ENCODE results near the gene LRRC2.
A peak's percentile ranks its signal among the peaks of the same experiment; 100 is the strongest.
"Not testable (repeated sequence)": the region's sequence is repeated elsewhere in the genome, so short reads cannot be mapped to it uniquely, and the experiment has no call there.

The LRRC2 gene

DNA sequence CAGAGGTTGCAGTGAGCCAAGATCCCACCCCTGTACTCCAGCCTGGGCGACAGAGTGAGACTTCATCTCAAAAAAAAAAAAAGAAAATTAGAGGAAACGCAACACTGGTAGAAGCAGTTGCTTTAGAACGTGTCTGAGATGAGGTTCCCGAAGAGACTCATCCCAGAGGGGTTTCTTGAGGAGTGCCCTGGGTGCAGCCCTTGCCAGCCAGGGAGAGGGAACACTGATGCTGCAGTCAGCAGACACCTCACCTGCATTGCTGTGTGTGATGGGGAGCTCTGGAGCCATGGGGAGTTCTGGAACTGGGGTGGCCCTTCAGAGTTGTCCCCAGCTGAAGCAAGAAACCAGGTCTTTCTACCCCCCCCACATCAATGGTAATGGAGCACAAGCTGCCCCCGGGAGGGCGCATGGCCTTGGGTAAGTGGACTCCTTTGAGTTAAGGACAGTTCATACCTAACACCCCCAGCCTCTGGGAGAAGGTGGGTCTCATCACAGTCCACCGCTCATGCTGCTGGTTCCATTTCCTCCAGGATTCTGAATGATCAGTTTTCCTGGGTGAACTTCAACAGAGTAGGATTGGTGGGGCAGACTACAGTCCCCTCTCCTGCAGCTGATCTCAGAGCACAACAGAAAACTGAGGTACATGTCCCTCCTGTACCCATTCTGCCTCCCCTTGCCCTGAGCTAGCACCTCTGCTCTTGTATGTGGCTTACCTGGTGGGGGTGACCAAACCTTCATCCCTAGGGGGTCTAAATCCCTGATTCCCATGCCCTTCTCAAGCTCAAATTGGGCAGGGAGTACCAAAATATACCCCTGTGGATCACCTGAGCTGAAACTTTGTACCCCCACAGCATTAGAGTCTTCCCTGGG, 18.7 kb upstream of the LRRC2 start:
- DNase-seq (ENCODE audit: low read depth in 2 of 2) = no peak

- no peak for DNase-seq (ENCODE audit: low read depth in 2 of 2)
These were observed 14.6 kb upstream of the LRRC2 start for GRCh38 chr3:46580675-46581074.

DNA sequence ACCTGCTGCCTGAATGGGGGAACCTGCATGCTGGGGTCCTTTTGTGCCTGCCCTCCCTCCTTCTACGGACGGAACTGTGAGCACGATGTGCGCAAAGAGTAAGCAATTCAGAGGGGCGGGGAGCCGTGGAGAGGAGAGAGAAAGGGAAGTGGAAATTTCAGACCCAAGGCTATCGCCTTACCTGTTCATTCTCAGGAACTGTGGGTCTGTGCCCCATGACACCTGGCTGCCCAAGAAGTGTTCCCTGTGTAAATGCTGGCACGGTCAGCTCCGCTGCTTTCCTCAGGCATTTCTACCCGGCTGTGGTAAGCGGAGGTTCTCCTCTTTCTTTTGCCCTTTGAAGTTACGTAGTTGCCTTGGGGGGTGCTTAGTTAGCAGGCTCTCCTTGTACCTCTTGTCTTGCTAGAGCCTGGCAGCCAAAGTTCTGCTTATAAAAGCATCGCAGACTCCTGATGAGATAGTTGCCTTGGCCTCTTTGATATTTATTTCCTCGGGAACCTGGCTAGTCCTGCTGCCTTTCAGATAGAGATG, 13.7 kb upstream of the LRRC2 start:
- no peak for DNase-seq (ENCODE audit: low read depth in 2 of 2)

GRCh38 chr3:46578973-46579755, 13.1 kb upstream of the LRRC2 start:
- no peak for DNase-seq (ENCODE audit: low read depth in 2 of 2)

GRCh38 chr3:46577580-46578249, 11.6 kb upstream of the LRRC2 start:
- not testable (repeated sequence) for DNase-seq (ENCODE audit: low read depth in 2 of 2)

DNA sequence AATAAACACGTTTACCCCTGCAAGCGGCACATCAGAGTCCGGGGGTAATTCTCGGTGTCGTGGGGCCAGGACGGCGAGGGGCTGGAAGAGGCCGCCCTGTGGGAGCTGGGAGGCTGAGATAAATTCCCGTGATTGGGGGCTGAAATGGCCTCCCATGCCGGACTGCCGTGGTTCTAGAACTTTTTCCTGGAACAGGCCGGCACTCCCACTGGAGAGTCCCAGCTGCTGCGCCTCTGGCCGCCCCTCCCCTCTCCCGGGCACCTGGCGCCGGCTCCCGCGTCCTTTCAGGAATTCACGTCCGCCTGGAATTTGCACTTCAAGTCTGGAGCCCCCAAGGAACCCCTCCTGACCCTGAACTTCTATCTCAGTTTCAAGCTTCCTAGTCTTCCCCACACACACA, 10.8 kb upstream of the LRRC2 start:
- DNase-seq (ENCODE audit: low read depth in 2 of 2) = no peak

DNA sequence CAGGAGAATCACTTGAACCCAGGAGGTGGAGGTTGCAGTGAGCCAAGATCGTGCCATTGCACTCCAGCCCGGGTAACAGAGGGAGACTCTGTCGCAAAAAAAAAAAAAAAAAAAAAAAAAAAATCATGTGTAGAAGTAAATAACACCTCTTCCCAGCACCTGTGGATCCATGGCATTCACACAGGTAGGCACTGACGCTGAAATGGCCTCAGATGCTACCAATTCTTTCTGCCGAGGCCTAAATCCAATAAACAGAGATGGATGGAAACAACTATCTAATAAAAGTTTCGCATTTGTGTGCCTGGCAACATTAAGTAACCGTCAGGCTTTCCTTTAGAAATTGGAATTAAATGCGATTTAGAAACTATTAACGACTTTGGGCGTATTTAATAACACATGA, 10.3 kb upstream of the LRRC2 start:
- DNase-seq (ENCODE audit: low read depth in 2 of 2) = no peak

DNA sequence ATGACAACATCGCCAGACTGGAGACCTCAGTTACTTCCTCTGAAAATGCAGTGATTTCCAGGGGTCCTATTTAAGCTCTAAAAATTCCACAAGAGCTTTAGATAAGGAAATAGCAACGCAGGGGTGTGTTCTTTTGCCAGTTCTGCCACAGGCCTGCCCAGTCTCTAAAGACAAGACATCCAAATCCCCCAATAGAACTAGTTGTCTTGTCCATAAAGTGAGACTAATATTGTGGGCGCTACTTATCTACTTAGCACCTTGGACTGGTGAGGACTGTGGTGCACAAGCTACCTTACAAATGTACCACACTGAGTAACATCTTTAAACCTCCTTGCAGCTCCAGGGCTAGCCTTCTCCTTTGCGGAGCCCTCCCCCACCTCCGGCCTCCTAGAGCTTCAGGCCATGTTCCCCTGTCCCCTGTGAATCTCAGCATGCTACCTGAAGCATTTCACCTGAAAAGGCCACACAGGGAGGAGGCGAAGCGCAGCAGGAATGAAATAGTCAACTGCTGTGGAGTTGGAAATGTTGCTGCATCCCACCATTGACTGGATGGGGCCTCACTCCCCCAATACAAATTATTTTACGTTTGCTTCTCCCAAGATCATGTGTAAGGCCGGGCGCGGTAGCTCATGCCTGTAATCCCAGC, 9.6 kb upstream of the LRRC2 start:
- DNase-seq (ENCODE audit: low read depth in 2 of 2) = no peak

DNA sequence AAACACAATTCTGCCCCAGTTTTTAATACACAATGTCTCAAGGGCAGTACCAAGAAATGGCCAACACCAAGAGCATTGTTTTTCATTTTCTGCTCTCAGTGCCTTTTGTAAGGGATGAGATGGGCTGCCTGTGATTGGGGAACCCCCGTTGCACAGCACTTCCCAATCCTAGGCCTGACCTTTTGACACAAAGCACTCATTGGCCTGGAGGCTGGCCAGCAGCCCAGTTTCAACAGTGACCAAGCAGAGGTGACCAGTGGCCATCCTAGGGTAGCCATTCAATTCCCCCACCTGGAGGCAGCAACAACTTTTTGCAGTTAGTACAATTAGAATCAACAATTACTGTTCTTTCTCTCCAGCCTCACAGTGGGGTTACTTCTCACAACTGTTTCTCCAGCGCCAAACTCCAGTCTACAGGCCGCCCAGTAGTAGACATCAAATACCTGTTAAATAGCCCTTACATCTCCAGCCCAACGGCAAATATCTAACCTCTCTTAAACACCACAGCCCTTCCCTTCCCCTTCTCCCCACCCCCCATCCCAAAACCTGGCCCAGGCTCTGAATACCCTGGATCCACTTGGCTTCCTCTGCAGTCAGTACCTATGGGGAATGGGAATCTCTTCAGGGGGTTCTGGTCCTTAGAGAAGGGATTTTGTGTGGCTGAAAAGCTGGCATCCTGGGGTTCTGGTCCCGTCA, 8.9 kb upstream of the LRRC2 start:
- DNase-seq (ENCODE audit: low read depth in 2 of 2) = no peak

DNA sequence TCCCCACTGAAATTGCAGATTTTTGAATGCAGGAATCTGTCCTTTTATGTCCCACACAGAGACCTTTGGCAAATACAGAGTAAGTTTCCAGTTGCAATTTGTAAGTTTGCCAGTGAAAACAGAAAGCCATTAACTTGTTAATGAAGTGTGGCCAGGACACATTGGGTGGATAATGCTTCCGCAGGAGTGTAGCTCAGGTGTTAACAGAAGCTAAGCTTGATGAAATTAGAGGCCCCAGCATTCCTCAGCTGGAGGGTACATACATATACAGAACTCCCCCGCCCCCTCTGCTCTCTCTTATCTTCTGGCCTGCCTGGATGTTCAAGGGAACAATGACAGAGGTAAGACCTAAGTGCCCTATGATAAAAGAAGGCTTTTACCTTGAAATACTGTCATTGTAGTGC, 8.1 kb upstream of the LRRC2 start:
- DNase-seq (ENCODE audit: low read depth in 2 of 2) = no peak

DNA sequence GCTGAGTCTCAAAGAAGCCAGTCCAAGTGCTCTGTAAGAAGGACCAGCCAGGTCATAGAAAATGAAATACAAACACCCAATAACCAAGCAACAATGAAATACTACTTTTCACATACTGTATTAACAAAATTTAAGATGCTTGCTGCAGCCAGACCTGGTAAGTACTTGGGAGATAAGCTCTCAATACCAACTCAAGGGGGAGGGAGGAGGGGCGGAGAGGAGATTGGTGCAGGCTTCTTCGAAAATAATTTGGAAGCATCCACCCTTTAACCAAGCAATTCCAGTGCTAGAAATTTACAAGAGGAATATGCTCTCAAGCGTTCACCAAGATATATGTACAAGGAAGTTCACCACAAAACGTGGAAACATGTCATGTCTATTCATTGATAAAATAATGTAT, 7.6 kb upstream of the LRRC2 start:
- DNase-seq (ENCODE audit: low read depth in 2 of 2) = no peak

DNA sequence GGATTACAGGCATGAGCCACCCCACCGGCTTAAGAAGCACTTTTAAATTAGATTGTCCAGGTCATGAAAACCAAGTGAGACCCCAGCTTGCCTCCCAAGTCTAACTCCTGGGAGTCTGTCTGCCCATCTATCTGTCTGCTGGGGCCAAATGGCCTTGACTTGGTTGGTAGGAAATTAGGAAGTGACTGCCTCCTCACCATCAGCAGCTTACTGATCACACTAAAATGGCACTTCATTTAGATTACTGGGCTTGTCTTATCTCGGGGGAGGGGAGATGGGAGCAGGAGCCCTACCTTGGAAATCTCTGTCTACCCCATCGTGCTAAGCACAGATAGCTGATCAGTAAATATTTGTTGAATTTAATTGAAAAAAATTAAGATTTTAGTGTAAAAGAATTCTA, 5.6 kb upstream of the LRRC2 start:
- DNase-seq (ENCODE audit: low read depth in 2 of 2) = no peak

DNA sequence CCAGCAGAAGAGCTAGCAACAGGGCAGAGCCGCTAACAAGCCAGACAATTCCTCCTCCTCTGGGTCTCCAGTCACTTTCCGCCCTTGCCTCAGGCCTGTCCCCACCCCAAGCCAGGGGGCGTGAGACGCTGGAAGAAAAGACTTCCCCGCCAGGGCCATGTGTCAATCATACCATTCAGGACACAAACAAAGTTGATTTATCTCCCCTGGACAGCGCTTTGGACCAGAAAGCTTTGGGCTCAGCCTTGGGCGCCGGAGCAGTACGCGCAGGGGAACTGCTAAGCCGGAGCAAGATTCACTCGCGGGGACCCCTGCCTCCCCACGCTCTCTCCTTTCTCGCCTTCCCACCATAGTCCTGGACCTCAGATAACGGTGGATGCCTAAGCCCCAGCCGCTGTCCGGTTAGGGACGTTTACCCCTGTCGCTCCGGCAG, 479 bp downstream of the LRRC2 start:
- DNase-seq (ENCODE audit: low read depth in 2 of 2) = no peak

GRCh38 chr3:46565077-46565476, 1.0 kb downstream of the LRRC2 start:
- no peak for DNase-seq (ENCODE audit: low read depth in 2 of 2)

- no peak for DNase-seq (ENCODE audit: low read depth in 2 of 2)
These were observed 1.7 kb downstream of the LRRC2 start for GRCh38 chr3:46564190-46565021.

DNA sequence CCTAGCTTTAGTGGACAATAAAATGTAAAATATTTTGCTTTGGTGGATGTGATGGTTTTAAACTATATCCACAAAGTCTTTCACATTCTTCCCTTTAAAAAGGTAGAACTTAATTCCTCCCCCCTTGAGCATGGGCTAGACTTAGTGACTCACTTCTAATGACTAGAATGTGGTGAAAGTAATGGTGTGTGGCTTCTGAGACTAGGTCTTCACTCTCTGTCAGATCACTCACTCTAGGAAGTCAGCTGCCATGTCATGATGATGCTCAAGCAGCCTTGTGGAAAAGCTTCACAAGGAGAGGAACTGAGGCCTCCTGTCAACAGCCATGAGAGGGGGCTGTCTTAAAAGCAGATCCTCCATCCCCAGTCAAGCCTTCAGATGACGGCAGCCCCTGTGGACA, 4.2 kb downstream of the LRRC2 start:
- no peak for DNase-seq (ENCODE audit: low read depth in 2 of 2)

GRCh38 chr3:46561511-46561910, 4.6 kb downstream of the LRRC2 start:
- no peak for DNase-seq (ENCODE audit: low read depth in 2 of 2)

- DNase-seq (ENCODE audit: low read depth in 2 of 2) = no peak
These were observed 6.9 kb downstream of the LRRC2 start for GRCh38 chr3:46559091-46559704.

- peak; percentile 39 to 40 for DNase-seq (ENCODE audit: low read depth in 2 of 2)
These were observed 7.7 kb downstream of the LRRC2 start for GRCh38 chr3:46558184-46559043.

Measured in stimulated activated CD8-positive, alpha-beta memory T cell treated with anti-CD3 and anti-CD28 coated beads, Interleukin-15, amount 100 ng/mL, for 4 hours (primary cell).